IMR-90 (cell line): ENCODE results near the gene NT5DC2. TPM values are rescaled to one million over a fixed set of nuclear protein-coding genes. Genes with fewer than 3 reads are reported as not detected.

Source experiments
- ATAC-seq: fragments of 200-7000 bp; cut with Tn5 transposase; 2 replicates; pipeline ENCODE4 v1.9.1; 2020; ENCODE audit warnings: low read depth, mild to moderate bottlenecking, moderate library complexity
- BruUV-seq: library from RNA; stranded (reverse); fragments of 400-500 nt; replicated peaks from 2 replicates; lab custom pipeline; 2021; lab: Mats Ljungman, UMichigan
- CTCF ChIA-PET: fragments of 300-600 bp; formaldehyde crosslinking; extraction: SDS; loops from one replicate; lab custom pipeline; 2021; ENCODE audit warnings: antibody characterized with exemption; lab: Yijun Ruan, JAX
- POLR2A ChIA-PET: fragments of 300-600 bp; sonication (Branson Sonifier 250); formaldehyde crosslinking; loops from one replicate; lab custom pipeline; 2022; ENCODE audit warnings: antibody characterized with exemption; ENCODE audit not compliant: unreplicated experiment; lab: Charles Lee
- DNase-seq: peaks from one replicate; pipeline ENCODE4 v3.0.0; 2013
- H2AFZ ChIP-seq: replicated peaks from 2 replicates; pipeline ENCODE3; 2013; ENCODE audit warnings: low read length, mild to moderate bottlenecking; ENCODE audit not compliant: poor library complexity
- H2AK5ac ChIP-seq: 2 replicates; pipeline ENCODE4 v1.6.1; 2013; ENCODE audit warnings: low read depth, low read length, inconsistent platforms
- H2AK9ac ChIP-seq: replicated peaks from 2 replicates; pipeline ENCODE3; 2013; ENCODE audit warnings: mild to moderate bottlenecking, low read depth, low read length, moderate library complexity; ENCODE audit not compliant: poor library complexity
- H2BK120ac ChIP-seq: 2 replicates; pipeline ENCODE4 v1.6.1; 2013; ENCODE audit warnings: low read depth, low read length, inconsistent platforms
- H2BK15ac ChIP-seq: 3 replicates; pipeline ENCODE4 v1.6.1; 2013; ENCODE audit warnings: low read depth, low read length, inconsistent platforms
- H2BK20ac ChIP-seq: 2 replicates; pipeline ENCODE4 v1.6.1; 2013; ENCODE audit warnings: low read depth, mild to moderate bottlenecking, inconsistent platforms, low read length, moderate library complexity
- H2BK5ac ChIP-seq: 2 replicates; pipeline ENCODE4 v1.6.1; 2013; ENCODE audit warnings: mild to moderate bottlenecking, low read depth, low read length, inconsistent platforms; ENCODE audit not compliant: poor library complexity, severe bottlenecking
- H3K14ac ChIP-seq: replicated peaks from 2 replicates; pipeline ENCODE4 v1.6.1; 2013; ENCODE audit warnings: low read depth, low read length, inconsistent platforms
- H3K18ac ChIP-seq: 2 replicates; pipeline ENCODE4 v1.6.1; 2013; ENCODE audit warnings: low read depth, low read length, control low read depth
- H3K23ac ChIP-seq: 2 replicates; pipeline ENCODE4 v1.6.1; 2013; ENCODE audit warnings: low read depth, low read length, inconsistent platforms
- H3K27ac ChIP-seq: 2 replicates; pipeline ENCODE4 v1.5.1; 2013; ENCODE audit warnings: mild to moderate bottlenecking, control low read depth, low read length; ENCODE audit not compliant: insufficient read depth
- H3K27me3 ChIP-seq: 2 replicates; pipeline ENCODE4 v1.6.1; 2013; ENCODE audit warnings: low read length; ENCODE audit not compliant: control insufficient read depth, insufficient read depth
- H3K36me3 ChIP-seq: 2 replicates; pipeline ENCODE4 v1.6.1; 2013; ENCODE audit warnings: low read length, mixed read lengths; ENCODE audit not compliant: control insufficient read depth, insufficient read depth
- H3K4ac ChIP-seq: 2 replicates; pipeline ENCODE4 v1.6.1; 2013; ENCODE audit warnings: low read depth, low read length, inconsistent platforms
- H3K4me1 ChIP-seq: 2 replicates; pipeline ENCODE4 v1.6.1; 2013; ENCODE audit warnings: low read length, mixed read lengths; ENCODE audit not compliant: control insufficient read depth, insufficient read depth
- H3K4me2 ChIP-seq: 2 replicates; pipeline ENCODE4 v1.6.1; 2013; ENCODE audit warnings: low read depth, mild to moderate bottlenecking, control low read depth, low read length, moderate library complexity
- H3K4me3 ChIP-seq: 2 replicates; pipeline ENCODE4 v1.5.1; 2013; ENCODE audit warnings: low read depth, mild to moderate bottlenecking, control low read depth, low read length, moderate library complexity; ENCODE audit not compliant: insufficient read depth
- H3K56ac ChIP-seq: 2 replicates; pipeline ENCODE4 v1.6.1; 2013; ENCODE audit warnings: low read length, inconsistent platforms; ENCODE audit not compliant: insufficient read depth; ENCODE audit errors: extremely low read depth
- H3K79me1 ChIP-seq, 2 experiments: 2 replicates each; pipeline ENCODE4 v1.6.1; 2013; ENCODE audit warnings: low read length in 2 of 2, inconsistent platforms in 1 of 2, low read depth in 1 of 2
- H3K9ac ChIP-seq: 2 replicates; pipeline ENCODE4 v1.6.1; 2013; ENCODE audit warnings: low read depth, low read length, control low read depth
- H3K9me1 ChIP-seq: 2 replicates; pipeline ENCODE4 v1.6.1; 2013; ENCODE audit warnings: low read length, inconsistent platforms; ENCODE audit not compliant: insufficient read depth
- H3K9me3 ChIP-seq: 2 replicates; pipeline ENCODE4 v1.6.1; 2013; ENCODE audit warnings: low read length; ENCODE audit not compliant: control insufficient read depth, insufficient read depth
- H4K20me1 ChIP-seq: 2 replicates; pipeline ENCODE4 v1.6.1; 2013; ENCODE audit warnings: low read length, inconsistent platforms; ENCODE audit not compliant: insufficient read depth
- H4K5ac ChIP-seq: 2 replicates; pipeline ENCODE4 v1.6.1; 2013; ENCODE audit warnings: mild to moderate bottlenecking, low read depth, low read length, control low read depth
- H4K8ac ChIP-seq, 2 experiments: 2 replicates each; pipeline ENCODE4 v1.6.1; 2013; ENCODE audit warnings: low read depth in 2 of 2, low read length in 2 of 2, control low read depth in 1 of 2, inconsistent platforms in 1 of 2
- H4K91ac ChIP-seq: 2 replicates; pipeline ENCODE4 v1.6.1; 2013; ENCODE audit warnings: low read depth, low read length, inconsistent platforms; ENCODE audit not compliant: insufficient read depth
- BHLHE40 ChIP-seq: fragments of 150-350 bp; IDR thresholded peaks from 2 replicates; pipeline ENCODE4 v1.6.1; 2016; ENCODE audit warnings: mild to moderate bottlenecking, low read depth, low read length
- CEBPB ChIP-seq: IDR thresholded peaks from 2 replicates; pipeline ENCODE4 v1.6.1; 2012; ENCODE audit warnings: low read depth, low read length, improper control_type of control experiment
- CHD1 ChIP-seq: IDR thresholded peaks from 2 replicates; pipeline ENCODE4 v1.6.1; 2012; ENCODE audit warnings: low read depth, low read length, improper control_type of control experiment
- CTCF ChIP-seq: conservative IDR thresholded peaks from 2 replicates; pipeline ENCODE4 v1.5.1; 2012; ENCODE audit warnings: mild to moderate bottlenecking, low read depth, low read length, improper control_type of control experiment
- ELK1 ChIP-seq: fragments of 150-350 bp; IDR thresholded peaks from 2 replicates; pipeline ENCODE4 v1.6.1; 2016; ENCODE audit warnings: low read depth, mild to moderate bottlenecking, low read length, moderate library complexity, borderline replicate concordance
- FOS ChIP-seq: fragments of 150-350 bp; IDR thresholded peaks from 2 replicates; pipeline ENCODE4 v1.6.1; 2016; ENCODE audit warnings: low read depth, low read length
- MAFK ChIP-seq: IDR thresholded peaks from 2 replicates; pipeline ENCODE4 v1.6.1; 2012; ENCODE audit warnings: low read depth, low read length, improper control_type of control experiment
- MAZ ChIP-seq: IDR thresholded peaks from 2 replicates; pipeline ENCODE4 v1.6.1; 2012; ENCODE audit warnings: low read depth, mild to moderate bottlenecking, low read length, improper control_type of control experiment, moderate library complexity, borderline replicate concordance
- MXI1 ChIP-seq: IDR thresholded peaks from 2 replicates; pipeline ENCODE4 v1.6.1; 2012; ENCODE audit warnings: low read depth, mild to moderate bottlenecking, low read length, moderate library complexity, borderline replicate concordance
- NFE2L2 ChIP-seq: fragments of 150-350 bp; IDR thresholded peaks from 2 replicates; pipeline ENCODE4 v1.6.1; 2016; ENCODE audit warnings: low read depth, mild to moderate bottlenecking, low read length
- POLR2A ChIP-seq: IDR thresholded peaks from 2 replicates; pipeline ENCODE4 v1.6.1; 2012; ENCODE audit warnings: mild to moderate bottlenecking, low read depth, low read length
- RAD21 ChIP-seq: IDR thresholded peaks from 2 replicates; pipeline ENCODE4 v1.6.1; 2012; ENCODE audit warnings: low read length, improper control_type of control experiment
- RCOR1 ChIP-seq: IDR thresholded peaks from 2 replicates; pipeline ENCODE4 v1.6.1; 2012; ENCODE audit warnings: mild to moderate bottlenecking, low read length, improper control_type of control experiment; ENCODE audit not compliant: insufficient replicate concordance
- RFX5 ChIP-seq: IDR thresholded peaks from 2 replicates; pipeline ENCODE4 v1.8.0; 2012; ENCODE audit warnings: low read depth, mild to moderate bottlenecking, low read length, moderate library complexity
- SMC3 ChIP-seq: fragments of 150-350 bp; IDR thresholded peaks from 2 replicates; pipeline ENCODE4 v1.6.1; 2016; ENCODE audit warnings: low read depth, mild to moderate bottlenecking, antibody characterized with exemption, low read length, moderate library complexity
- USF2 ChIP-seq: fragments of 150-350 bp; IDR thresholded peaks from 2 replicates; pipeline ENCODE4 v1.6.1; 2017; ENCODE audit warnings: mild to moderate bottlenecking, antibody characterized with exemption, low read length, low read depth
- WGBS, 2 experiments: methylation state at CpG; one replicate each; pipeline versions ENCODE4 v1.1.5 to v1.1.7; 2013; ENCODE audit warnings: missing lambda C conversion rate in 2 of 2; ENCODE audit not compliant: insufficient read length in 1 of 2; ENCODE audit errors: extremely low coverage in 2 of 2; 5-methylcytosine and 5-hydroxymethylcytosine counted together
- dilution Hi-C: fragments of 300-500 bp; cut with HindIII; formaldehyde crosslinking; loops from one replicate; pipeline ENCODE4 v1.14.3; 2018; ENCODE audit warnings: low sequenced_read_pairs; ENCODE audit not compliant: unreplicated experiment
- in situ Hi-C: fragments of 300-500 bp; cut with MboI; formaldehyde crosslinking; loops from 3 replicates; pipeline ENCODE4 v1.14.3; 2019; ENCODE audit warnings: low sequenced_read_pairs, inconsistent platforms, mixed read lengths
- intact Hi-C: fragments of 100-400 bp; cut with micrococcal nuclease; formaldehyde crosslinking; loops from 2 replicates; pipeline ENCODE4 v1.10.0; 2022
- polyA plus RNA-seq, 3 experiments: library from polyadenylated mRNA; depleted of rRNA; stranded (reverse); fragments of >200 nt; gene quantifications; 2 replicates each; pipeline ENCODE4 v1.2.3, GENCODE V29; 2012; ENCODE audit warnings: low replicate concordance in 1 of 3
- total RNA-seq: library from RNA; depleted of rRNA; stranded (reverse); fragments of >200 nt; gene quantifications from 2 replicates; pipeline ENCODE4 v1.2.3, GENCODE V29; 2012

The NT5DC2 gene
- total and polyA plus RNA-seq, 2 of the 4 experiments (the other 2 are of a cell fraction): 161 to 200 TPM

- CTCF ChIA-PET: no interaction called here
- no peak for ATAC-seq
- no peak overlapping the region for H2BK20ac ChIP-seq
These were observed 31.7 kb downstream of the NT5DC2 start for GRCh38 chr3:52502001-52502400.

More at GRCh38 chr3:52502001-52502400, 31.7 kb downstream of the NT5DC2 start:
- peaks cover 7% of the 10 kb centered on the region; the same call in 1 of the 2 replicates for H3K9me1 ChIP-seq
- no peaks in the 10 kb centered on the region for H3K36me3 ChIP-seq
- no peak overlapping the region for H3K23ac ChIP-seq
- H3K56ac ChIP-seq: no peak overlapping the region
- no peak overlapping the region for H4K8ac ChIP-seq
- TF ChIP-seq RAD21 (no peak), FOS (no peak), BHLHE40 (no peak), RCOR1 (no peak), CHD1 (no peak), CEBPB (no peak), USF2 (no peak), POLR2A (no peak), MAZ (no peak), CTCF (no peak), RFX5 (no peak), SMC3 (no peak), MXI1 (no peak), ELK1 (no peak), MAFK (no peak), NFE2L2 (no peak)
- no peak overlapping the region for H2AK5ac ChIP-seq
- no peak overlapping the region for H3K18ac ChIP-seq
- H4K20me1 ChIP-seq: no peaks in the 10 kb centered on the region; the same call in 1 of the 2 replicates
- H4K91ac ChIP-seq: no peak overlapping the region
- BruUV-seq: no TSS peak
- no peak overlapping the region for H2AK9ac ChIP-seq
- H3K79me1 ChIP-seq: no peaks in the 10 kb centered on the region
- H3K9me3 ChIP-seq: no peaks in the 10 kb centered on the region
- no peak for DNase-seq
- no peak overlapping the region for H3K14ac ChIP-seq
- H2AFZ ChIP-seq: no peak overlapping the region
- no peak overlapping the region for H2BK15ac ChIP-seq
- no peak overlapping the region for H3K27ac ChIP-seq
- POLR2A ChIA-PET: no interaction called here
- no peak overlapping the region for H4K5ac ChIP-seq
- no peak overlapping the region for H3K4me3 ChIP-seq
- H3K4me2 ChIP-seq: no peak overlapping the region
- H3K9ac ChIP-seq: no peak overlapping the region
- dilution Hi-C loops: no loop called here
- peaks cover 5% of the 10 kb centered on the region; the same call in 1 of the 2 replicates for H3K4me1 ChIP-seq
- H3K4ac ChIP-seq: no peak overlapping the region
- in situ Hi-C loops: no loop called here
- H3K27me3 ChIP-seq: no peaks in the 10 kb centered on the region; the same call in 1 of the 2 replicates
- no peak overlapping the region for H2BK120ac ChIP-seq
- 80% methylated on average over 11 of the region's 11 CpGs; no CpG with 5 or more reads in 1 of the 2 experiments for WGBS, 2 experiments
- no peak overlapping the region for H2BK5ac ChIP-seq
- intact Hi-C loops: no loop called here
